ENCODE data around the gene STUM. TPM values are rescaled to one million over a fixed set of nuclear protein-coding genes. Genes with fewer than 3 reads are reported as not detected.
A peak's percentile ranks its signal among the peaks of the same experiment; 100 is the strongest.

The STUM gene
- polyA plus RNA-seq, 4 donors, result 0.70 to 2.3 (median 1.4) TPM

DNA sequence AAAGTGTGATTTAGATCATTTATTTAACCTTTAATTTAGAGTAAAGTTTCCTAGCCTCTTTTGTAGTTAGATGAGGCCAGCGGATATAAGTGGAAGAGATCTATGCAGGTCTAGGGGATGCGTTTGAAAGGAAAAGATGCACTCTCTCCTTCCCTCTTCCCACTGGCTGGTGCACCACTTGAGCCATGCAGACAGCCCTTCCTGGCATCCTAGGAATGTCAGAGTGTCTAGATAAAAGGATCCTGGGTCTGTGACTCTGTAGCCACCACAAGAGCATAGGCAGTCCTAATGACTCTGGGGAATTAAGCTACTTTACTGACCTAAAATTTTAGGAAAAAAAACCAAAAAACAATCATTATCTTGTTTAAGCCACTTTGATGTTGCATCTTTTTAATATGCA, 16.0 kb upstream of the STUM start:
- no peak for DNase-seq (ENCODE audit: low read depth in 4 of 4, low spot score in 3 of 4)

DNA sequence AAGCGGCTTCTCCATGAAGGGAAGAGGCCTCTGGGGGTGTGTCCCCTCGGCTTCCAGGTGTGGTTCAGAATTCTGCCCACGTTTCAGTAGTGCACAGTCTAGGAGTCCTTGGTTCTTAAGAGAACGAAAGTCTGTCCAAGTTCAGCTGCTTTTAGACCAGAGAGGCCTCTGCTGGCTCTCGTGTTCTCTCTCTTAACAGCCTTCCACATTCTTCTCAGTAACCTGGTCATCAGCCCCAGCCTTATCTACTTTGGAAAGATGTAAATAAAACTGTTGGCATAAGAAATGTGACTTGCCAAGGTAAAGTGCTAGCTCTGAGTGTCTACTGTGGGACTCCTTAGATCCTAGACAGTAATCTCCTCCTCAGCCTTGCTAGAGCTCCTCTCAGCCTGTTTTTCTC, 15.3 kb upstream of the STUM start:
- DNase-seq (ENCODE audit: low read depth in 4 of 4, low spot score in 3 of 4), result no peak

DNA sequence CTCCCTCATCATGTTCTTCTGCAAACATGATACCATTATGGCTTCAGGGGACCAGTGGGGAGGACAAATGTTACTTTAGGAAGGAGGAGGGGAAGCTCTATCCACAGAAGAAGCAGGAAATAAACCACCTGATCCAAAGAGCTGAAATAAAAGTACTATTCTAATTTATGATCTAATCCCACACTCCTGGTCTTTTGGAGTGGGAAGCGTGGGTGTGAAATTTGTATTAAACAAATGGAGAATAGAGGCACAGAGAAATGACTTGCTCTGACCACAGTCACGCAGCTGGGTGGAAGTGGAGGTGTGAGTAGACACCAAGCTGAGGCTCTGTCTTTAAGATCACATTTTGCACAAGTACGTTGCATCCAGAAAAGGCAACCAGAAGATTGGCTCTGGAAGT, 14.5 kb upstream of the STUM start:
- no peak for DNase-seq (ENCODE audit: low read depth in 4 of 4, low spot score in 3 of 4)

DNA sequence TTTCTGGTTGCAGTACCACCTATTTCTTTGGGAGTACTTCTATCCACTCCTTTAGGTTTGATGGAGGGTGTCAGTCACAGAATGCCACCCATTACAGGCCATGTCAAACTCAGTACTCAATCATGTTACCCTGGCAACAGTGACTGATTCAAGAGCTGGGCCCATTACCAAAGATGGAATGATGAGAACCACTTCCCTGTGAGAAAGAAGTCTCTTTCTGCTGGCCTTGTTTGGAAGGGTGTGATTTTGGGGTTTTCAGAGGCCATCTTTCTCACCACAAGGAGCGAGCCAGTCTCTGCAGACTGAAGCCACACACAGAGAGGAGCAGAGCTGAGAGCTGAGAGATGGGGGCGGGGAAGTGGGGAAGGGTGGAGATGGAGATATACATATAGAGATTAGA, 13.9 kb upstream of the STUM start:
- no peak for DNase-seq (ENCODE audit: low read depth in 4 of 4, low spot score in 3 of 4)

DNA sequence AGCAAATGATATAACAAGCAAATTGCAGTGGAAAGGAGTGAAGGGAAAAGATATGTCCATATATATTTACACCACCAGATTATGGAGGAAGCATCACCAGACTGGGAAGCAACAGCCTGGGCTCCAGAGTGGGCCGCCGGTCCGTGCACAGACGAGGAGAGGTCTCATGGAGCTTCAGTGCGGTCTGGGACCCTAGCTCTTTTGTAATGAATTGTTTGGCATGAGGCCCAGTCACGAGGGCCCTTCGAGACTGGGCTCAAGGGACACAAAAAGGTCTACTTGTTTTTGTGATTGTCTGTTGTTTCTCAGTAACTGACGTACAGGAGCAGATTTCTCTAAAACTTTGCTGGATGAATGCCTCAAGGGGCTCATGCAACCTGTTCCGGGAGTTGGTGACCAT, 12.9 kb upstream of the STUM start:
- DNase-seq (ENCODE audit: low read depth in 4 of 4, low spot score in 3 of 4), result no peak

DNA sequence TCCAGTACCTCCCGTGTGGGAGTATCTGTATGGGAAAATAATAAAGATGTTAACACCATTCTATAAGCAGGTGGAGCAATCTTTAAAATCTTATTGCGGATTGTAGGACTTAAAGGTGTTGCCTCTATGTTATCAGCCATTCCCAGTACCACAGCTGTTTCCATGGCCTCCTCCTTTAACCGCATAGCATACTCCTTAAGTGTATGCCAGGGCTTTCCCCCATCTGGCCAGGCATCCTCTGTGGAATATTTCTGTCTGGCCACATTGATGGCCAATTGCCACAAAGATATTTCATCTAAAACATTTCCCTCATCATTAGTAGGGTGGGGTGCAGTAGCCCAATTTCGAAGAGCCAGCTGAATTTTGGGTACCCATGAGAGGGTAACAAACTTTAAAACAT, 7.3 kb upstream of the STUM start:
- no peak for DNase-seq (ENCODE audit: low read depth in 4 of 4, low spot score in 3 of 4)

DNA sequence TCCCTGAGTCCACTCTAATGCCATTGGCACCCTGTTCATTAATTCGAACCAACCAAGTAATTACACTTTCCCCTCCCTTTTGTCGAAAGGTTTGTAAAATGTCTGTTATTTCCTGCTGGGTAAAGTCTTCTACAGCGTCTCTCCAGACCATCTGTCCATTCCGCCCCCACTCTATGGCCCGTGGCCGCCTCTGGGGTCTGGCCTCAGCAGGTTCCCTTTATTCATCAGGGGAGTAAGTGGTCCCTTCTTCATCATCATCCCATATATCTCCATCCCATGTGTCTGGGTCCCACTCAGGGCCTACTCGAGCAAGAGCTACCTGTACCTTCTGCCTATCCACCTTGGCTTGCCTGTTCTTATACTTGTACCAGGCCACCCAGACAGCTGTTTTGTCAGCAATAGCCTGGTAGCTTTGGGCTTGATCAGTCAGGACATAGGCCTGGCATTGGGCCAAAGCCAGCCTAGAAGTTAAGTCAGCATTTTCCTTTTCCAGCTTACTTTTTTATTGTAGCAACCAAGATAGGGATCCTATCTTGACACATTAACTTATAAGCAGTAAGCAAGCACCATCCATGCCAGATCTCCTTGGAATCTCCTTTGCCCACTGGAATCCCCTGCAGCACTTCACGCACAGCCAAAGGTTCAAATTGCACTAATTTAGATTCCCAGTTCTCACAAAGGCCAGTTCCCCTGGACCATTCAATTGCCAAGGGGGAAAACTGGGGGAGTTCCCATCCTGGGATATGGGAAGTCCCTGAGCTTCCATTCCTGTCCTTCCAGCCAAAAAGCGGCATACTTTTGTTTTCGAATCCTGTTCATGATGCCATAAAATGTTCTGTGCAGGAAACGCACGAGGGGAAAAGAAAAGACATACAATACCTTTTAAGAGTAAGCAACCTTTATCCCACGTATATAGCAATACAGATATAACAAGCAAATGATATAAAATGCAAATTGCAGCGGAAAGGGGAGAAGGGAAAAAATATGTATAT, 6.6 kb upstream of the STUM start:
- DNase-seq (ENCODE audit: low read depth in 4 of 4, low spot score in 3 of 4), result no peak

DNA sequence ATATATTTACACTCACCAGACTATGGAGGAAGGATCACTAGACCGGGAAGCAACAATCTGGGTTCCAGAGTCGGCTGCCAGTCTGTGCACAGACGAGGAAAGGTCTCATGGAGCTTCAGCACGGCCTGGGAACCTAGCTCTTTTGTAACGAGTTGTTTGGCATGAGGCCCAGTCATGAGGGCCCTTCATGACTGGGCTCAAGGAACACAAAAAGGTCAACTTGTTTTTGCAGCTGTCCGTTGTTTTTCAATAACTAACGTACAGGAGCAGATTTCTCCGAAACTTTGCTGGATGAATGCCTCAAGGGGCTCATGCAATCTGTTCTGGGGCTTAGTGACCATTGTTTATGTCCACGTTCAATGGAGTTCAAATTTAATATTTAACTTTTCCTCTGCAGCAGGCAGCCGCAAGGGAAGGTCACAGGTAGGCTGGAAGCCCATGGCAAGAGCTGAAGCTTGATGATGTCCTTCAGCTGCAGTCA, 5.9 kb upstream of the STUM start:
- no peak for DNase-seq (ENCODE audit: low read depth in 4 of 4, low spot score in 3 of 4)

DNA sequence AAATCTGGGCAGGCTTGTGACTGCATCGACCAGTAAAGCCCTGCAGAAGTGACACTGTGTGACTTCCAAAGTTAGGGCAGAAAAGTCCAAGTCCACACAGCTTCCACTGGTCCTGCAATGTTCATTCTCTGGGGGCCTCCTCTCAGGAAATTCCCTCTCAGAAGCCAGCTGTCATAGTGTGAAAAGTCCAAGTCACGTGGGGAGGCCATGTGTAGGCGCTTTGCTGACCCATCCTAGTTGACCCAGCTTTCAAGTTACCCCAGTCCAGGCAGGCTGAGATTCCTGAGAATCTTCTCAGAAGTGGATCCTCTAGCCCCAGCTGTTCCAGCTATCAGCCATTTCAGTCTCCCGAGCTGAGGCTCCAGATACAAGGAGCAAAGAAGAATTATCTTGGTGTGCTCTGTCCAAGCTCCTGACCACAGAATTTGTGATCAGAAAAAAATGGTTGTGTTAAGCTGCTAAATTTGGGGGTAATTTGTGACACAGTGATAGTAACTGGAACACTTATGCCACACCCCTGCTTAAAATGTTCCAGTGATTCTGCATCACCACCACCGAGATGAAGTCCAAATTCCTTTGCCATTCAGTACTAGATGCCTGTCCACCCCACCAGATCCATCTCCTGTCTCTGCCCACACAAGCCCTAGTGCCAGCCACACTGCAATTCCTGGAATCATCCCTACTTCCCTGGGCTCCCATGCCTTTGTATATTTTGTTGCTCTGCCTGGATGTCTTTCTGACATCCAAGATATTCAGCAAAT, 2.5 kb upstream of the STUM start:
- DNase-seq (ENCODE audit: low read depth in 4 of 4, low spot score in 3 of 4), result no peak

DNA sequence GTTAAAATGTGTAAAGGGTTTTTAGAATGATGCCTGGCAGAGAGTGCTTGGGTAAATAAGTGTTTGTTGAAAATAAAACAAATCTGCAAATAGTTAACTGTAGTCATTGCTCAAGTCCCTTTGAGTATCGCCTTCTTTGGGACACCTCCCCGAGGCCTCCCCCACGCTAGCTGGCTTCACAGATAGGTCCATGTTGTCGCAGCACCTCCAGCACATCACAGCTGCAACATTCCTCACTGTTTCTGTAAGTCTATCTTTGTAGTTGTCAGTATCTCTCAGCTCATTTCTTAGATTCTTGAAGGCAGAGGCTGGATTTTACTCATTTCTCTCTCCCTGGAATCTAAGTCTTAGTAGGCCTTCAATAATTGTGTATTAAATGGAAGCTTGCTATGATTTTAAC, 1.6 kb upstream of the STUM start:
- no peak for DNase-seq (ENCODE audit: low read depth in 4 of 4, low spot score in 3 of 4)

DNA sequence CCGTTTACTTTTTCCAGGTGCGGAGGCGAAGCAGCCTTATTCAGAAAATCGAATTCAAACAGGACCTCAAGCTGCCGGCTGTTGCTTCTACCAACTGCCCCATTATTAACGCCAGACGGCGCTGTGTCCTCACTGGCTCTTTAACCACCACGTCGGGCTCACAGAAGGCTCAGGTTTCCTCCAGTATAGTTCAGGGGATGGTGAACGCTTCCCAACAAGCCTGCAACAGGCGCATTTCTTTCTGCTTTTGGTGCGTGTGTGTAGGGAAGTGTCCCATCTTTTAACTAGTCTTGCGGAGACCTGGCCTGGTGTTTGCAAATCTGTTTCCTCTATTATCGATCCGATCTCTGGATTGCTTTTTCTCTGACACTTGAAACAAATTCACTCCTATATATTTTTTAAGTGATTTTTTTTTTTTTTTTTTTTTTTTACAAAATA, 791 bp upstream of the STUM start:
- DNase-seq (ENCODE audit: low read depth in 4 of 4, low spot score in 3 of 4), result peak; percentile 71 to 86 (median 74)

DNA sequence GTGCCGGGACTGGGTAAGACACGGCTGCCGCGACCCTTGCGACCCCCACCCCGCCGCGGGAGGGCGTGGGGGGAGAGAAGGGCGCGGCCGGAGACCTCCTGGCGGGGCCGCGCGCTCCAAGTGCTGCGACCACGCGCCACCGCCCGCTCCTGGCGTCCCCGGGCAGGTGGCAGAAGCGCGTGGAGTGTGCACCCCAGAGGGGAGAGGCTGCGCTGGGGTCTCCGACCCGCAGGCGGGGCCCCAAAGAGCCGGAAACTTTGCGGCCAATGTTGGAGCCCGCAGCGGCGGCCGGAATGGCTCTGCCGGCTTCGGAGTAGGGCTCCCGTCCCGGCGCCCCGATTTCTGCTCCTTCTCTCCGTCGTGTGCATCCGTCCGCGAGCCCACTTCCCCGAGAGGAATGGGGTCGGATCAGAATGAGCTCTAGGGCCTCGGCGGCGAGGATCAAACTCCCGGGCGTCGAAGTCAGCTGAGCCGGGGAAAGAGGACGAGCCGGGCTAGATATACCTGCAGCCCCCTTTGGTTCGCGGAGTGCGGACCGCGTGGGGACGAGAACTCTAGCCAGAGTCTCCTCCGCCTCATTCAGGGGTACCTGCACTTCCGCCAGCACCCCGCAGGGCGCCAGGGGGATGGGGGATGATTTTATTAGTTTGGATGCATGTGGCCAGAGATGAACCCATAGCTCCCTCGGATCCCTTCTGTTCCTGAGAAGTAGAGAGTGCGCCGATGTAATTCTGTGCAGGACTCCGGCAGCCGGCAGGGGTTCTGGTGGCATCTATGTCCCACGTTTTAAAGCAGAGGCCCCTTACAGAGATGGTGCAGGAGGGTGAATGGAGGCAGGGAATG, 751 bp downstream of the STUM start:
- DNase-seq (ENCODE audit: low read depth in 4 of 4, low spot score in 3 of 4), result no peak

DNA sequence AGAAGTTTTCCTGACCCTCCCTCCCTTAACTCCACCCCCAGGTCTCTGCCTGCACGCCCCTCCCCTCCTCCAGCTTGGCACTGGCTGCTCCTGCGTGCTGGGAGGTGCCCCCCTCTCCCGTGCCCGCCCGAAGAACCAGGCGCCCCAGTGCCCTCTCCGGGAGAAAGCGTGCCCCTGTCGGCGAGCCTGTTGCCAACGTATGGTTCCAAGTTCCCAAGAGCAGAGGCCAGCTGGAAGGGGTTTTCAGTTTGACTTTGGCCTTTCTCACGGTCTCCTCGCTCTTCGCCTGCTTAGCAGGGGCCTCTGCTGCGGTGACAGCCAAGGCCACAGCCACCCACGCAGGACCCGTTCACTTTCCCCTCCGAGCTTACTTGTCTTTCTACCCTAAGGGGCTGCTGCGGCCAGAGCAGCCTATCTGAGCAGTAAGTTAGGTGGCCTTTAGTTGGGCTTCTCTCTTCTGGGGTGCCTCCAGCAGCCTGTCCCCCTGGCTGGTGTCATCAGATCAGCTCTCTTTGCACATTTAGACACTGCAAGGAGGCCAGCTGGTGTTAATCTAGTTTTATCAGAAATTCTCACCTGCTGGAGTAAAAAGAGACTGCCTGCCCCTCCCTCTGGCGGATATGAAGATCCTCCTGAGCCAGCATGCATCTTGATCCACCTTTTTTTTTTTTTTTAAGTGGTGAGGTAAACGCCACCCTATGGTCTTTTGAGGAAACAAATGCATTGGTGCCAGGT, 1.5 kb downstream of the STUM start:
- no peak for DNase-seq (ENCODE audit: low read depth in 4 of 4, low spot score in 3 of 4)

DNA sequence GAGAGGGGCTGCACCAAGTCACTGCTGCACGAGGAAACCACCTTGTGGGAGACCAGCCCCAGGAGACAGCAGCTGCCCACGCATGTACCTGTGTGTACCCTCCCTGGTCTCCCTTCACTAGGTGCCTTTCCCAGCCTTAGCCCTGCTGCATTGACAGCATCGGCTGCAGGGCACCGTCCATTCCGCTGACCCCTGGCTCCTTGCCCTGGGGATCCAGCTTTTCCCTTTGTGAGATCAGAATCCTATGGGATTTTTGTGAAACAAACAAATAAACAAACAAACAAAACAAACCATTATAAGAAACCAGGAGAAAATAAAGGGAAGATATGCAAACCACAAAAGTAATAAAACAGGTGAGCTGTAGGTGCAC, 2.1 kb downstream of the STUM start:
- no peak for DNase-seq (ENCODE audit: low read depth in 4 of 4, low spot score in 3 of 4)

DNA sequence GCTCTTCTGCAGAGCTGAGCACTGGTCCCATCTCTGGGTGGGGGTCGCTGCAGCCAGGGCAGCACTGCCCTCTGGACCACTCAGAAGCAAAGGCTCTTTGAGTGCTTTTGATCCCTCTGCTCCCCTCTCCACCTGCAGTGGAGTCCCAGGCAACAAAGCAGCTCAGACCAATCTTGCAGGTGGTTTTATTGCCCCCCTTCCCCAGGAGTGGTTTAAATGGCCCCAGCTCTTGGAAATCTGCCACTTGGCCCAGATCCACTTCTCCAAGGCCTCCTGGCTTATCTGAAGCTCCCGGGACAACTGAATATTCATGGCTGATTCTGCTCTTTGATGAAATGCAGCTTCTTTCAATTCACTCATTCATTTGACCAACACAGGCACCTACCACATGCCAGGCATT, 2.7 kb downstream of the STUM start:
- DNase-seq (ENCODE audit: low read depth in 4 of 4, low spot score in 3 of 4), result no peak

DNA sequence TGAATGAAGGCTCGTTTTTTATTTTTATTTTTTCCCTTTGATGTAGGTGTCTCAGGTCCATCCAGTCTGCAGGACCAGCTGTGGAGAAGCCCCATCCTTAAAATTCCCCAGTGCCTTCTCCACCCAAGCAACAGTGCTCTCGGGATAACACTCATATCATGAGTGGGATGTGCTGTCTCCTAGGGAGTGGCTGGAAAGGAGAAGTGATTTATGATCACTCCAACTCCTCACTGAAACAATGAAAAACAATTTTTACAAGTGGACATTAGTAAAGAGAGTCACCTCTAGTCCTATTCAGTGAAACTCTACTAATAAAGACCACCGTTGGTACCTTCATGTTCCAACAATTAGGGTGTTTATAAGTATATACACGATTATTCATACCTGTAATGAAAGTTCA, 3.5 kb downstream of the STUM start:
- no peak for DNase-seq (ENCODE audit: low read depth in 4 of 4, low spot score in 3 of 4)

DNA sequence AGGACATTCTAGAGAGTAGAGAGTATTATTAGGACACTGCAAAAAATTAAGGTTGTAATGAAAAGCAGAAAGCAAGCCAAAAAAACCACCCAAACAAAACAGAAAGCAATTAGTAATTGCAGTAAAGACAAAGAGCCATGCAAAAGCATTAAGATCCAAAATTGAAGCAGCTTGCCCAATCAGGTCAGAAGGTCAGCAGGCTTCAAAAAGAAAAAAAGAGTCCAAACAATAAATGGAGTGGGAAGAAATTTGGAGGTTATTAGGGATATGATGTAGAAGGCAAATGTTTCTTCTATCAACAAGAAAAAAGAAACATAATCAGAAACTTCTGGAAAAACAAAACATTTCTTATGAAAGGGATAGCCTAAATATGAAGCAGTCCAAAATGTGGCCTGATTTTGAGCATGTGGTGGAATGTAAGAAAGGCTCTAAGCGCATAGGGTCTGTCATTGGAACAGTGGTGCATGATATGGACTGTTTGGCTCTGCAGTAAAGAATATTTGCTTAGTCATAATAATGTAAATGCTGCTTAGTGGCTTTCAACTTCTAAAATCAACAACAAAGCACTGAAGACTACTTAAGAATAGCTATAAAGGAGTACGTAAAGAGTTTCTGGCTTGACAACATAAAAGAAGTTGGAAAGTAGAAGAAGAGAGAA, 4.8 kb downstream of the STUM start:
- DNase-seq (ENCODE audit: low read depth in 4 of 4, low spot score in 3 of 4), result no peak

DNA sequence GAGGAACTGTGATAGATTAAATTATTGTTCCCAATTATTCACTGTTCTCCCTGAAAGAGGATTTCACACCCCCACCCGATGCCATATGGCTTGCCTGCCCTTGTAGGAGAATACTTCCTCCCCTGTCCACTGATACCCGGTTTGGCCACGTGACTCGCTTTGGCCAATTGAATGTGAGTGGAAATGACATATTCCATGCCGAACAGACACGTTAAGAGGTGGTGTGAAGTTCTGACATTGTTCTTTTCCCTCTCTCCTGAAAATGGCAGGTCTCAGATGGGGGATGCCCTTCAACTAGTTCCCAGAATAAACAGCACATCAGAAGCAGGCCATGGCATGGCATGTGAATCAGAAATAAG, 5.3 kb downstream of the STUM start:
- DNase-seq (ENCODE audit: low read depth in 4 of 4, low spot score in 3 of 4), result no peak

DNA sequence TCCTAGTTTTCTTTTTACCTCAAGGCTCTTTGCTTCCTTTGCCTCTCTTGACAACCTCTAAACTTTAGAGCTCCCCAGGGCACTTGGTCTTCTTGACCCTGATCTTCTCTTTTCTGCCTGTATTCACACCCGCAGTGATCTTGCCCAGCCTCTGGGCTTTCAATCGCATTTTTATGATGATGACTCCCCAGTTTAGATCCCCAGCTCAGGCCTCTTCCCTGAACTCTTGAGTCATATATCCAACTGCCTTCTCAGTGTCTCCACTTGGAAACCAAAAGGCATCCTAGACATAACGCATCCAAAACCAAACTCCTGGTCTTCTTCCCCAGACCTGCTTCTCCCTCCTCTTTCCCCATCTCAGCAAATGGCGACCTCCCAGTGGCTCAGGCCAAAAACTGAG, 6.5 kb downstream of the STUM start:
- no peak for DNase-seq (ENCODE audit: low read depth in 4 of 4, low spot score in 3 of 4)

DNA sequence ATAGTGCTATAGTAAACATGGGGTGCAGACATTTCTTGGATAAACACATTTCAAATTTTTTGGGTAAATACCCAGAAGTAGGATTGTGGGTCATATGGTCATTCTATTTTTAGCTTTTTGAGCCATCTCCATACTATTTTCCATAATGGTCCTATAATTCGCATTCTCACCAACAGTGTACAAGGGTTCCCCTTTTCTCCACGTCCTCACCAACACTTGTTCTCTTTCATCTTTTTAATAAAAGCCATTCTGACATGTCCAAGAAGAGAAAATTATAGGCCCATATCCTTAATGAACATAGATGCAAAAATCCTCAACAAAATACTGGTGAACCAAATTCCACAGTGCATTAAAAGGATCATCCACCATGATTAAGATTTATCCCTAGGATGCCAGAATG, 8.9 kb downstream of the STUM start:
- no peak for DNase-seq (ENCODE audit: low read depth in 4 of 4, low spot score in 3 of 4)
